Duodenal mucosa (tissue), 2 donors: Measurements from ENCODE around the gene MZT1.

Source experiments
- H3K27ac ChIP-seq: one replicate; pipeline ENCODE4 v1.7.0; 2013; ENCODE audit warnings: low read depth, low read length
- H3K27me3 ChIP-seq, 2 donors: one replicate each; pipeline ENCODE4 v1.7.0; 2013; ENCODE audit warnings: low read length in 2 of 2, control low read depth in 1 of 2; ENCODE audit not compliant: insufficient read depth in 2 of 2, control insufficient read depth in 1 of 2
- H3K36me3 ChIP-seq, 2 donors: one replicate each; pipeline ENCODE4 v1.7.0; 2013; ENCODE audit warnings: low read length in 2 of 2, control low read depth in 1 of 2; ENCODE audit not compliant: insufficient read depth in 2 of 2, control insufficient read depth in 1 of 2
- H3K4me1 ChIP-seq, 2 donors: one replicate each; pipeline ENCODE4 v1.7.0; 2013; ENCODE audit warnings: low read length in 2 of 2, control low read depth in 1 of 2; ENCODE audit not compliant: insufficient read depth in 2 of 2, control insufficient read depth in 1 of 2
- H3K4me3 ChIP-seq, 2 donors: one replicate each; pipeline ENCODE4 v1.7.0; 2013; ENCODE audit warnings: low read length in 2 of 2, low read depth in 1 of 2
- H3K9ac ChIP-seq, 2 donors: one replicate each; pipeline ENCODE4 v1.7.0; 2013; ENCODE audit warnings: low read length in 2 of 2, low read depth in 1 of 2
- H3K9me3 ChIP-seq, 2 donors: one replicate each; pipeline ENCODE4 v1.7.0; 2013; ENCODE audit warnings: low read length in 2 of 2, control low read depth in 1 of 2; ENCODE audit not compliant: control insufficient read depth in 1 of 2

MZT1 gene

DNA sequence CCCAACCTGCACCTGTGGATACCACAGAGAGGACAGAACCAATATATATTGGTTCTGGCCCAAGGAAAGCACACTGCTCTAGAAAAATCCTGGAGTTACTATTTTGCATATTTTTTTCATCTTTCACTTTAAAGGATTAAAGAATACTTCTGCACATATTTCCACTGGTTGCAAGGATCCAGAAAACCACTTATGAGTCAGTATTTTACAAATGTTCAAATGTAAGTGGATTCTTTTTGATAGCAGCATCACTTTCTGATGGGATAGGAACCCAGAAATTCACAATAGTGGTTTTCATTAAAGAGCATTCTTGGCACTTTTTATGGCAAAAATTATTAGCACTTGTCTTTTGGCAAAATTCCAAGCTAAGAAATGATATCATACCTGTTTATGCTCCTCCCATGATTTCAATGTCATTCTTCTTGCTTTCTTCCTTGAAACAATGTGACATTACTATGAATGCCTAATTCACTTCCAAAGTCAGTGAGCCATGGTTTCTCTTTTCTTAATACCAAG is 38.2 kb downstream of the MZT1 start:
- Histone ChIP-seq H3K9ac (no peak overlapping the region), H3K4me3 (no peak overlapping the region), H3K4me1 (no peaks in the 10 kb centered on the region), H3K27ac (no peak overlapping the region), H3K9me3 (peaks cover 3 to 4% of the 10 kb centered on the region in 2 donors), H3K36me3 (no peaks in the 10 kb centered on the region), H3K27me3 (no peaks in the 10 kb centered on the region)

DNA sequence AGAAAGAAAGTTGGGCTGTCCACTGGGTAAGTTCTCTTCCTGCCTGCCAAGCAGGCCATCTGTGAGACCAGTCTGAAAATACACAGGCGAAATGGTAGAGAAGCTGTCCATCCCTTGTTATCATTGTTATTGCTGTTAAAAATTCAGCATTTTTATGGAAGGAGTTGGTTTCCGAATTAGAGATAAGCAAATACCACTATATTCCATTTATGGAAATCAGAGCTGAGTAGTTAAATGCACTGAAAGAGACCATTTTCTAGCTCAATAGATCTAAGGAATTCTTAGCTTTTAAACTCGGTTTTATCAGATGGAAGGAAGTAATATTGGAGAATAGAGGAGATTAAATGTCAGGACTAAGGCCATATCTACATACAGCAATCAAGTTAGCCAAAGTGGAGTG is 40.7 kb downstream of the MZT1 start:
- no peaks in the 10 kb centered on the region for H3K4me1 ChIP-seq
- no peak overlapping the region for H3K4me3 ChIP-seq
- no peaks in the 10 kb centered on the region for H3K27me3 ChIP-seq
- no peak overlapping the region for H3K9ac ChIP-seq
- H3K27ac ChIP-seq, result no peak overlapping the region
- no peaks in the 10 kb centered on the region for H3K9me3 ChIP-seq
- H3K36me3 ChIP-seq, result no peaks in the 10 kb centered on the region

DNA sequence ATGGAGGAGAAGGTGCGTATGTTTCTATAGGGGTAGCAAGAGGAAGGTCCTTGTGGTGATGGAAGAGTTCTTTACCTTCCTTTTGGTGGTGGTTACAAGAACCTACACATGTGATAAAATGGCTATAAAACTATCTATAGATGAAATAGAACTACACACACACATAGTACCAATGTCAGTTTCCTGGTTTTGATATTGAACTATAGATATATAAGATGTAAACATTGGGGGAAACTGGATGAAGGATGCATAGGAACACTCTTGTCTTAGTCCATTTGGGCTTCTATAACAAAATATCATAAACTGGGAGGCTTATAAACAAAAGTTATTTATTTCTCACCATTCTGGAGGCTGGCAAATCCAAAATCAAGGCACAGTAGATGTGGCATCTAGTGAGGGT is 47.1 kb downstream of the MZT1 start:
- no peaks in the 10 kb centered on the region for H3K27me3 ChIP-seq
- no peaks in the 10 kb centered on the region for H3K9me3 ChIP-seq
- H3K36me3 ChIP-seq, result no peaks in the 10 kb centered on the region
- H3K4me3 ChIP-seq, result no peak overlapping the region
- H3K4me1 ChIP-seq, result no peaks in the 10 kb centered on the region
- no peak overlapping the region for H3K9ac ChIP-seq
- no peak overlapping the region for H3K27ac ChIP-seq

DNA sequence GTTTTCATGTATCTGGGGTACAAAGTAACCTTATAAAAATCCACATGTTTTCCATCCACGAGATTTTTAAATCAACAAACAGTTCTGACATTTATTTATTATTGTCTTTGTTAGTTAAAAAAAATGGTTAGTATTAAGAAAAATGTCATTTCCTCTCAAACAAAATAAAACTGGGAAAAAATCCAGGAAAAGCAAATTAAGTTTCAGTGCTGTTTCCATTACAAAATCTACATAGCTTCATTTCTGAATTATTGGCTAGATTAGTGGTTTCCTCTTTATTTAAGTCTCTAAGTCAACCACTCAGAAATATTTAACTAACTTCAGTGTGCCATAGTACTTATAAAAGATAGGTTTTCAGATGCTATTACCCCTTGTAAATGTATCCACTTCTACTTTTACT is 49.1 kb downstream of the MZT1 start:
- Histone ChIP-seq H3K9me3 (no peaks in the 10 kb centered on the region), H3K36me3 (no peaks in the 10 kb centered on the region)

DNA sequence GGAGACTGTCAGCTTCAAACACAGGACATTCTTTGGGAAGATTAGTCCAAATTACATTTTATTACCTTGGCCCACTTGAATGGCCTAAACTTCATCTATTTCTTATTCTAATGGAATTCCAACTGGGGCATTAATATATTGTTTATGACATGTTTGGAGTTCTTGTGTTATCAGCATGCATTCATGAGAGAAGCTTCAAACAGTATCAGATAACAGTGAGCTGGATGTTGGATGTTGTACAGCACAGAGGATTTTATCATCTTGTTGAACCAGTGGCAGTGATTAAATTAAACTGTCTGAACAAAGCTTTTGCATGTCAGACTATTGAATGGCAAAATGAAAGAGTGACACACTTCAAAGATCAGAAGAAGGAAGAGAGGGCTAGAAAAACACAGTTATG is 50.0 kb downstream of the MZT1 start:
- no peaks in the 10 kb centered on the region for H3K9me3 ChIP-seq
- no peak overlapping the region for H3K4me3 ChIP-seq
- no peak overlapping the region for H3K27ac ChIP-seq
- no peaks in the 10 kb centered on the region for H3K27me3 ChIP-seq
- H3K9ac ChIP-seq, result no peak overlapping the region
- H3K4me1 ChIP-seq, result no peaks in the 10 kb centered on the region
- H3K36me3 ChIP-seq, result no peaks in the 10 kb centered on the region

More for the DNA sequence above, 49.1 kb downstream of the MZT1 start:
- H3K27ac ChIP-seq, result no peak overlapping the region
- no peak overlapping the region for H3K4me3 ChIP-seq
- no peaks in the 10 kb centered on the region for H3K4me1 ChIP-seq
- no peak overlapping the region for H3K9ac ChIP-seq
- H3K27me3 ChIP-seq, result no peaks in the 10 kb centered on the region

DNA sequence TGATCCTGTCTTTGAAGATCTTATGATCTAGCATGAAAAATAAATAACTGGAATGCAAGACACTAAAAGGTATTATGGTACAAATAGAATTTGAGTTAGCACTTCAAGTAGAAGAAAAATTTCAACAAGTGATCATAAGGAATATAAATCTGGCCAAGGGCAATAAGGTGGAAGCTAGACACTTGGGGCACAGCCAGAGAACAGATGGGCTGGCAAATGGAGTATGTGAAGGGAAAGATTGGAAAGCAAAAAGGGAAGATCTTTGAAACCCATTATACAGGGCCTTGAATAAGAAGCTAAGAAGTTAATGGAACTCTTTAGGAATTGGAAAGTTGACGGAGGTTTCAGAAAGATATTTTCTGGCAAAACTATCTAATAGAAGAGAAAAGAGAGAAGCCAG is 61.0 kb downstream of the MZT1 start:
- no peak overlapping the region for H3K9ac ChIP-seq
- H3K36me3 ChIP-seq, result no peaks in the 10 kb centered on the region
- H3K27me3 ChIP-seq, result peaks cover 0 to 4% of the 10 kb centered on the region in 2 donors
- no peak overlapping the region for H3K4me3 ChIP-seq
- no peaks in the 10 kb centered on the region for H3K4me1 ChIP-seq
- no peak overlapping the region for H3K27ac ChIP-seq
- H3K9me3 ChIP-seq, result no peaks in the 10 kb centered on the region

DNA sequence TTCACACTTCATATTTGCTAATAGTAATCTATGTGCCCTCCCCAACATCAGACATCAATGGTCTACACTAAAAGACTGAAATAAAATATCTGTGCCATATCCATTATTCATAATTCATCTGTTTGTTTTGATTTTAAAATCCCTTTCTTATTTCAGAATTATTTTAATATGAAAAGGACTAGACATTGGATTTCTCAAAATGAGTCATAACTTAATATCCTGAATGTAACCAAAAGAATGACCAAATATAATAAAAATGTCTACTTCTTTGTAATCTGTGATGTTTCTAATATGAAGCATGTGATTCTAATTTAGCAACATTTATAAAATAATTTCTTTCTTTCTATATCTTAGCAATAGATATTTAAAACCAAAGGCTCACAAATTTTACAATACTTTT is 64.9 kb downstream of the MZT1 start:
- no peaks in the 10 kb centered on the region for H3K4me1 ChIP-seq
- H3K9ac ChIP-seq, result no peak overlapping the region
- no peak overlapping the region for H3K27ac ChIP-seq
- no peak overlapping the region for H3K4me3 ChIP-seq
- H3K27me3 ChIP-seq, result peaks cover 0 to 4% of the 10 kb centered on the region in 2 donors
- no peaks in the 10 kb centered on the region for H3K36me3 ChIP-seq
- no peaks in the 10 kb centered on the region for H3K9me3 ChIP-seq
